HG03108 (cell line): ENCODE results near the gene ACTG1.
"Not testable (repeated sequence)": the region's sequence is repeated elsewhere in the genome, so short reads cannot be mapped to it uniquely, and the experiment has no call there.

Source experiments
- ATAC-seq: cut with Tn5 transposase; IDR thresholded peaks from one replicate; pipeline ENCODE4 v1.9.1; 2021; ENCODE audit warnings: moderate library complexity; ENCODE audit not compliant: unreplicated experiment

The ACTG1 gene

DNA sequence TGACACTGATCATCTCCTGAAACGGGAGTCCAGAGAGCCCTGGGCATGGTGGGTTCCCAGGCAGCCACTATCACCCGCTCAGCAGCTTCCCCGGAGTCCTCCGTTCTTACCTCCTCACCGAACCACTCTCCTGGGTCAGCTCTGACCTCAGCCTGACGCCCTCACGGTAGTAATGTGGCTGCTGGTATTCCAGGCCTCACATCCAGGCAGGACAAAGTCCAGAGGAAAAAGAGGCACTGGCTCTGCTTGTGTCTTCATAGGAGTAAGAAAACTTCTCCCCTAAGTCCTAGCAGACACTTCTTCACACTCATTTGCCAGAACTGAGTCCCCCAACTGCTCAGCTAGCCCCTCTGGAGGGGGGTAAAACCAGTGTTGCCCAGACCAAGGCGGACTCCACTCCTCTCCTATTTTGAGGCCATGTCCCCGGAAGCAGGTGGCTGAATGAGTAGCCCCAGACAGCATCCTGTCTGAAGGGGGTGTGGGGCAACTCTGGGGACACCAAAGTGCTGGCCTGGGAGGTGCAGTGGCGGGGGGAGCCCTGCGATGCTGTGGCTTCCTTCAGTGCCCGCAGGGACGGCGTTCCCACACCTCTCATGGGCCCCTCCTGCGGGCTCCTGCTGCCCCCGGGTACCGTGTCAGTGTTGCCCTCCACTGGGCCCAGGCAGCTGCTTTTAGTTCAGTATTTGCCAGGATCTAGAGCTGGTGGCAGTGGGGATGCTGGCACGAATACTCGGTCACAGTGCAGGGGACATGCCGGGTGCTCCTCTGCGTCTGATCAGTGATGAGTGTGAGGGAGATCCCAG, 20.9 kb upstream of the ACTG1 start:
- no peak for ATAC-seq

DNA sequence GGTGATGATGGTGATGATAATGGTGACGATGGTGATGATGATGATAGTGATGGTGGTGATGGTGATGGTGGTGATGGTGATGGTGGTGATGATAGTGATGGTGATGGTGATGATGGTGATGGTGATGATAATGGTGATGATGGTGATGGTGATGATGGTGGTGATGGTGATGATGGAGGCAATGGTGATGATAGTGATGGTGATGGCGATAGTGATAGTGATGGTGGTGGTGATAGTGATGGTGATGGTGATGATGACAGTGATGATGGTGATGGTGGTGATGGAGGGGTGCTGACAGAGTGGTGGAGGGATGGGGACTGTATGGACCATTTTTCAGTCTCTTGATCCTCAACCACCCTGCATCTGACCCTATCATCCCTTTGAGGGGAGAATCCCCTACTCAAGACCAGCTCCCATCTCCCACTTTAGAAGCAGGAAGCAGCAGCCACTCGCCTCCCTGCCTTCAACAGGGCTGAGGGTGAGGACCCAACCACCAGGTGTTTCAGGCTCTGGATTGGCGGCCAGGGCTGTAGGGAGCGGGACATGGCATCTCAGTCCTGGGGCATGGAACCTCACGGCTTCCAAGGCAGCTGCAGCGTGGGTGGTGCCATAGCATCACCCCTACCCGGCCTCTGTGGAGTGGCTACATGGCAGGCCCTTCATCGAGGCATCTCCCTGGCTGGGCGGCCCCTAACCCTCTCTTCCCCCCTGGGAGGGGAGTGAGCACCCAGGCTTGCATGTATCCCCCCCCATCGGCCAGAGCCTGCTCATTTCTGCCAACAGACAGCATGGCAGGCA, 20.1 kb upstream of the ACTG1 start:
- ATAC-seq: no peak

DNA sequence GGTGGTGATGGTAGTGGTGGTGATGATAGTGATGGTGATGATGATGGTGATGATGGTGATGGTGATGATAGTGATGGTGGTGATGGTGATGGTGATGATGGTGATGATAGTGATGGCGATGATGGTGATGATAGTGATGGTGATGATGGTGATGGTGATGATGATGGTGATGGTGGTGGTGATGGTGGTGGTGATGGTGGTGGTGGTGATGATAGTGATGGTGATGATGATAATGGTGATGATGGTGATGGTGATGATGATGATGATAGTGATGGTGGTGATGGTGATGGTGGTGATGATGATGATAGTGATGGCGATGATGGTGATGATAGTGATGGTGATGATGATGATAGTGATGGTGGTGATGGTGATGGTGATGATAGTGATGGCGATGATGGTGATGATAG, 19.4 kb upstream of the ACTG1 start:
- not testable (repeated sequence) for ATAC-seq

DNA sequence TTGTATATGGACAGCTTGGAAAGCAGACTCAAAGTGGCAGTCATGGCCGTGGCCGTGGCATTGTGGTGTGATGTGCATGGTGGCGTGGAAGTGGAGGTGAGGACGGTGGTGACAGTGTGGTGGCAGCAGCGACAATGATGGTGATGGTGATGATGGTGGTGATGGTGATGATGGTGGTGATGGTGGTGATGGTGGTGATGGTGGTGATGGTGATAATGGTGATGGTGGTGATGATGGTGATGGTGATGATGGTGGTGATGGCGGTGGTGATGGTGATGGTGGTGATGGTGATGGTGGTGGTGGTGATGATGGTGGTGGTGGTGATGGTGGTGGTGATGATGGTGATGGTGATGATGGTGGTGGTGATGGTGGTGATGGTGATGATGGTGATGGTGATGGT, 18.4 kb upstream of the ACTG1 start:
- not testable (repeated sequence) for ATAC-seq

DNA sequence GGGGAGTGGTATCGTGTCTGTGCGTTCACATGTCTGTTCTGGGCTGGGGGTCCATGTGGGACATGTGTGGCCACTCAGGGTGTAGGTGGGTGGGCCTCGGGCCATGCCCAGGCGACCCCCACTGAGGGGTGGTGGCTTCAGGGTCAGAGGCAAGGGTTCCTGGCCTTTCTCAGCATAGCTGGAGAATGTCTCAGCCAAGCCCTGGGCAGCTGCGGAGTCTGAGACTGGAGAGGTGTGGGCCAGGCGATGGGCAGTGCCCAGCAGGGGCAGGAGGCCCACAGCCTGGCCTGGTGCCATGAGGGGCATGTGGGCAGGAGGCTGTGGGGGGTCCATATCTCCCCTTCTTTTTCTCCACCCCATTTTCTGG, 16.8 kb upstream of the ACTG1 start:
- no peak for ATAC-seq

DNA sequence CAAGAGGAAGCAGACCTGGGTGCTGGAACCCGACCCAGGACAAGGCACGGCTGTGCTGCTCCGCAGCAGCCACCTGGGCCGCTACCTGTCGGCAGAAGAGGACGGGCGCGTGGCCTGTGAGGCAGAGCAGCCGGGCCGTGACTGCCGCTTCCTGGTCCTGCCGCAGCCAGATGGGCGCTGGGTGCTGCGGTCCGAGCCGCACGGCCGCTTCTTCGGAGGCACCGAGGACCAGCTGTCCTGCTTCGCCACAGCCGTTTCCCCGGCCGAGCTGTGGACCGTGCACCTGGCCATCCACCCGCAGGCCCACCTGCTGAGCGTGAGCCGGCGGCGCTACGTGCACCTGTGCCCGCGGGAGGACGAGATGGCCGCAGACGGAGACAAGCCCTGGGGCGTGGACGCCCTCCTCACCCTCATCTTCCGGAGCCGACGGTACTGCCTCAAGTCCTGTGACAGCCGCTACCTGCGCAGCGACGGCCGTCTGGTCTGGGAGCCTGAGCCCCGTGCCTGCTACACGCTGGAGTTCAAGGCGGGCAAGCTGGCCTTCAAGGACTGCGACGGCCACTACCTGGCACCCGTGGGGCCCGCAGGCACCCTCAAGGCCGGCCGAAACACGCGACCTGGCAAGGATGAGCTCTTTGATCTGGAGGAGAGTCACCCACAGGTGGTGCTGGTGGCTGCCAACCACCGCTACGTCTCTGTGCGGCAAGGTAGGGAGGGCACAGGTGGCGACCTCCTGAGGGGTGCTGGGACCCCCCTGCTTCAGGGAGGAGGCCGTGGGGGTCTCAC, 16.2 kb upstream of the ACTG1 start:
- no peak for ATAC-seq

DNA sequence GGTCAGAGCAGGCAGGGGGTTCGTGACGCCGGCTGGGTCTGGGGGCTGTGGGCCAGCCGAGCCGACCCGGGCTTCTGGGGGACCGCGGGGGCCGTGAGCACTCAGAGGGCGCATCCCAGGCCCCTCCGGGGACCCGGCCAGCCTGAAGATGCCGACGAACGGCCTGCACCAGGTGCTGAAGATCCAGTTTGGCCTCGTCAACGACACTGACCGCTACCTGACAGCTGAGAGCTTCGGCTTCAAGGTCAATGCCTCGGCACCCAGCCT, 15.7 kb upstream of the ACTG1 start:
- no peak for ATAC-seq

DNA sequence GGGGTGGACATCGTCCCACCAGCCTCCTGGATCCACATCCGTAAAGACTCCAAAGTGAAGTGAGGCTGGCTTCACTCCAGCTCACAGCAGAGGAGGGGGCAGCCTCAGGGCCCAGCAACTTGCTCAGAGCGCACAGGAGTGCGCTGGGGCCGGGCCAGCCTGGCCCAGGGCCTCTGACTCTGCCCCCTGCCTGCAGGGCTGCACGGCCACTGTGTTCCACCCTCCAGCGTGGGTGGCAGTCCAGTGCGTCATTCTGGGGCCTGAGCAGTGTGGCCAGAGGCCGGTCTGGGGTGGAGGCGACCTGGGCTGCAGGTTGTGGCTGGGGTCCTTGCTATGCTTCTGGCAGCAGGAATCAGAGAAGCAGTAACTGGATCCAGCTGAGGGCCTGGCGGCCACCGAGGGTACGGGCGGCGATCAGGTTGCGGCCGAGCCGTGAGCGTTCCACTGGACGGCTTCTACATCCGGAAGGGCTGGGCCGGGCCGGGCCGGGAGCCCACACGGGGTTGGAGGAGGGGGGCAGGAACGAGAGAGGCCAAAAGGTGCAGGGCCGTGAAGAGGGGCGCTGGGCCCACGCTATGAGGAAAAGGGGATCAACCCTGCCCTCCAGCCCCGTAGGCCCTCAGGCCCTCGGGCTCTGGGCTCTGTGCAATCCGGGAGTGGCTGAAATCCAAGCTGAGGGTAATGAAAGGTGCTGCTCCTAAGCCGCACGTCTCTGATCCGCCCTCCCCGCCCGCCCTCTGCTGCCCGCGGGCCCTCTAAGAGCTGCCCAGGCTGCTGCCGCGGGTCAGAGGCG, 15.2 kb upstream of the ACTG1 start, which contains the start of gene FSCN2:
Gene FSCN2, plus strand, starts transcription at position 787 of the 793 bp plus-strand sequence. CDS start 155 bp downstream, outside the sequence.
- no peak for ATAC-seq

DNA sequence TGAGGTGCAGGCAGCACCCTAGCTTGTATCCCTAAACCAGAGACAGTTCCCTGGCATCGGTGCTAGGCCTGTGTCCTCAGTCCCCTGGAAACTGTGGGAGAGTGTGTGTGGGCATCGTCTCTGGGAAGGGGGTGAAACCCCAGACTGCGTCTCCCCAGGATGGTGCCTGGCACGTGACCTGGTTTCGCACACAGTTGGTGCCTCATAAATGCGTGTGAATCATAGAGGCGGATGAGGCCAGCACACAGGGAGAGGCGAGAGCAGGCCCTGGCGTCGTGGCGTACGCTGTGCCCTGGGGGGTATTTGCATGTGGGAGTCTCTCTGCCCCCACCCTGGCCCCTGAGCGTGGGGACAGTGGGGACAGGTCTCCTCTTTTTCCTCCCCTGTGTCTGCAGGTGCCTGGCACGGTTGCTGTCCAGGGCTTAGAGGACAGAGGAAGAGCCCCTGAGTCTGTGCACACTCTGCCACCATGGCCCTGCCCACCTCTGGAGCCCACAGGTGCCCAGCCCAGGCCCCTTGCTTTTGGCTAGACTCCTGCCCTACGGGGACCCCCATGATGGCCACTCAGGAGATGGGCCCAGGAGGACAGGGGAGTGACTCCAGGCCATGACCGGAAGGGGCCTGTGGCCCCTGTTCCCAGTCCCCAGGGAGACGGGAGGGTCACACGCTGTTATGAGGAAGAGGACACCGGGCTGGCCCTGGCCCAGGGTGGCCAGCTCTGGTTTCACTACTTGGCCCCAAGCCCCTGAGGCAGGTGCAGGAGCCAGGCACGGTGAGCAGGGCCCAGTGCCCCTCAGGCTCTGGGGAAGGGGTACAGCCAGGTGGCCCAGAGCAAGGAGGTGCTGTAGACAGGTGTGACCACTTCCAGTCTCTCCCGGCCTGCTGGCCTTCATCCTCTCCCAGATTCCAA, 14.3 kb upstream of the ACTG1 start:
- ATAC-seq: no peak

DNA sequence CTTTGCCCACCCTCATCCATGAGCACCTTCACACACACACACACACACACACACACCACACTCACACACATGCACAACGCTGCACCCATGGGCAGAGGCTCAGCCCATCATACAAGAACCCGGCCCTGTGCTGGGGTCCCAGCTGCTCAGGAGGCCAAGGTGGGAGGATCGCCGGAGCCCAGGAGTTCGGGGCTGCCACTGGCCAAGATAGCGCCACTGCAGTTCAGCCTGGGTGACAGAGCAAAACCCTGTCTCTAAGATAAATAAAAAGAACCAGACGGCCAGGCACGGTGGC, 12.2 kb upstream of the ACTG1 start:
- no peak for ATAC-seq

DNA sequence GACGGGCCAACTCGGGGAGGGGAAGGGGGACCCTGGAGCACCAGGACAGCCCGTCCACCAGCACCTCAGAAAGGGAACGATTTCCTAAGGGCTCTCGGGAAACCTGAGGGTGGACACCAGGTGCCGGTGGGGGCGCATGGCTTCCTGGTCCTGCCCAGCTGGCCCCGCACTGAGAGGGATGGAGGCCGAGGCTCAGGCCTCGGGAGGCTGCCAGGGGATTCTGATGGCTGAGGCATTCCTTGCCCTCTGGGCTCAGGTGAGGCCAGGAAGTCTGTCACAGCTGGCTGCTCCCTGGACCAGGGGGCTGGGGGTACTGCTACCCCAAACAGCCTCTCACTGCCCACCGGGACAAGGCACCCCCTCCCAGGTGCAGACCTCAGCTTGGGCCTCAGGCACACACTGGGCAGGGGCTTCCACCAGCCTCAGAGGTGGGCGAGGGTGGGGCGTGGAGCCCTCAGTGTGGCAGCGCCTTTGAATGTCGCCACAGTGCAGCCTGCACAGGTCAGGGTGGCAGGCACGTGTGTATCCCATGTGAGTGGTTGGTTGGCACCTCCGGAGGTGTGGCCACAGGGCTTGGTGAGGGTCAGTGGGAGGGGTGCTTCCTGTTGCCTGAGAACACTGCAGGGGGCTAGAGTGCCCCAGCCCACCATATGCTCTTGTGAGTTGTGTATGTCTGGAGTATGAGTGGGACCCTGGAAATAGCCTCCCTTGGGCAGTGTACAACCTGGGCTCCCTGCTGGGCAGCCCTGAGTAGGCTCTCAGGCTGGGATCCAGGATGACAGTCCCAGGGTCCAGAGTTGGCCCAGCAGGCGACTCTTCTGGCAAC, 11.7 kb upstream of the ACTG1 start:
- no peak for ATAC-seq

DNA sequence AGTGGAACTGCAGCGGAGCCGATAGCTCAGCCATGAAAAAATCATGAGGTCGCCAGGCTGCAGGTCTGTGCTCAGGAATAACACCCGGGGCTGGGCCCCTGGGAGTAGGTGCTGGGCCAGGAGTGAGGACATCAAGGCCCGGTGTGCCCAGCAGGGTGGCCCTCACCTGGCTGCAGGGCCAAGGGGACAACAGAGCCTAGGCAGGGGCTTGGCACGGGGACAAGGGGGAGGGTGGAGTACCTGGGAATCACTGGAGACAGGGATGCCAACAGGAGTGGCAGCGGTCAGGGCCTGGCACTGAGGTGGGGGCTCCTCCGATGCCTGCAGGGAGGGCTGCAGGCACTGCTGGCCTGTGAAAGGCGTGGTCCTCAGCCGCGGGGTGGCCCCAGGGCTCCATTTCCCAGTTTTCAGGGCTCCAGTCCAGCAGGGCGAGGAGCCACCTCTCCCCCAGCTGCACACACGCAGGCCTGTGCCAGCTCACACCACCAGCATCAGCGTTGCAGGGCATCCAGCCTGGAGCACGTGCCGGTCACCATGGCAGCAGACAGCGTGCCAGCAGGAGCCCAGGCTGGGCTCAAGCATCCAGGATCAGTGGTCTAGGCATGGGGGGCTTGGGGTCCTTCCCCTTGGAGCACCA, 10.9 kb upstream of the ACTG1 start:
- ATAC-seq: no peak

DNA sequence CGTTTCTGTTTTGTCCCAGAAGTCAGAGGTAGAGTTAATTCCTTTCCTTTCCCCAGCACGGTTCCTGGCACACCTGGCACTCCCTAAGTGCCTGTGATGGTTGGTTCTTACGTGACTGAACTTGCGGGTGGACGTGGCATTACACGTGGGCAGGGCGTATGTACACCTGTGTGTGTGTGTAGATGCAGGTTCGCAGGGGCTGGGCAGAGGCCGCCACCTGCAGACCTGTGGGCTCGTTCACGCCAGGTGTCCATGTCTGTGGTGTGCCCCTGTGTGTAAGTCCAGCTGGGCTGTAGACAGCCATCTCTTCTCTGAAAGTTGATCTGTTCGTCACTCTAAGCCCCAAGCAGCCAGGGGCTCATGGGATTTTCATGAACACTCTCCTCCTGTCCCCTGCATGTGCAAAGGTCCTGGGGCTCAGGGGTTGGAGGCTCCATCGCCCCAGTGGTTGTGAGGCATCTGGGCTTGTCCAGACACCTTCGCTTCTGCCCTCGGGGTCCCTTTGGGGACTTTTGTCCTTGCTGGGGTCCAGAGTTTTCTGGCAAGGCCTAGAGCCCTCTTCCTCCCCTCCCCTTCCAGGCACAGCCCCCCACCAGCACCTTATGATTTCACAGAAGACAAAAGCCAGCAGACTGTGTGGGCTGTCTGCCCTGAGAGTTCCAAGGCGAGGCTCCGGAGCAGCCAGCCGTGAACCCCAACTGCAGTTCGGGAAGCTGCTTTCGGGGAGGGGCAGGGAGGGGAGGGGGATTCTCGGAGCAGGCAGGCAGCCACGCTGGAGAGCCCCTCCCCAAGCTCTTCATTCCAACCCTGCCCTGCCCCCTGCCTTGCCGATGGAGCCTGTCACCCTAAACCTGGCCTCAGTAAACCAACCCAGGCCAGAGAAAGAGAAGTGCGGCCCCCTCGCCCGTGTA, 10.1 kb upstream of the ACTG1 start:
- no peak for ATAC-seq

DNA sequence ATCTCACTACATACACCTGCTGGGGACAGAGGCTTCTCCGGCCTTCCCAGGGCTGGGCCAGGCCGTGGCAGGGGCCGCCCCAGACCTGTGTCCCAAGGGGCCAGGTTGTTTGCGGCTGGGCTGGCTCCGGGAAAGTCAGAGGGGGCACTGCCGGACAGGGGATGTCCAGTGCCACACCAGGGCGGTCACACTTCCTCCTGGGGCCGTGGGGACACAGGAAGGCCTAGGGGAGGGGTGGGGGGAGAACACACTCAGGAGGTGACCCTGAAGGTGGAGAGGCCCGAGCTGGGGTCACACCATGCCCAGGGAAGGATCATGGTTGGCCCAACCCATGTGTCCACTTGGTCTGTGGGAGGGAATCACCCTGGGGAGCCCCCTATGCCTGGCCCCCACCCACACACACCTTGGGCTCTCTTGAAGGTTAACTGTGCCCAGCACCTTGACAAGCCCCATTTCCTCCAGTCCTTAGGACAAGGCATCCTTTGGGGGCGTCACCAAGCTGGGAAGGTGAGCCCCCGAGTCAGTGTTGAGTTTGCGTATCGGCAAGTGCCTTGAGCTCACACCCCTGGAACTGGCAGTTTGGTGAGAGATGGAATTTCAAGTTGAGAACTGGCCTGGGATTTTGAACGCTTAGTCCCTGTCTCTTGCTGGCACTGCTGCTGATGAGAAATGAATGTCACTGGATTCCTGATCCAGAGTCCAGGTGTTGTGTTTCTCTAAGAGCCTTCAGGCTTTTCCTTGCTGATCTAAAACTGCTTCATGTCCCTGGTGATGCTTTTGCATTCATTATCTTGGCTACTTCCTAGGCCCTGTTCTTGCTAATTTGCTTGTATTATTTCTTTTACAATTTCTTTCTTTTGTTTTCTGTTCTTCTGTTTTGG, 7.7 kb upstream of the ACTG1 start:
- ATAC-seq: no peak

DNA sequence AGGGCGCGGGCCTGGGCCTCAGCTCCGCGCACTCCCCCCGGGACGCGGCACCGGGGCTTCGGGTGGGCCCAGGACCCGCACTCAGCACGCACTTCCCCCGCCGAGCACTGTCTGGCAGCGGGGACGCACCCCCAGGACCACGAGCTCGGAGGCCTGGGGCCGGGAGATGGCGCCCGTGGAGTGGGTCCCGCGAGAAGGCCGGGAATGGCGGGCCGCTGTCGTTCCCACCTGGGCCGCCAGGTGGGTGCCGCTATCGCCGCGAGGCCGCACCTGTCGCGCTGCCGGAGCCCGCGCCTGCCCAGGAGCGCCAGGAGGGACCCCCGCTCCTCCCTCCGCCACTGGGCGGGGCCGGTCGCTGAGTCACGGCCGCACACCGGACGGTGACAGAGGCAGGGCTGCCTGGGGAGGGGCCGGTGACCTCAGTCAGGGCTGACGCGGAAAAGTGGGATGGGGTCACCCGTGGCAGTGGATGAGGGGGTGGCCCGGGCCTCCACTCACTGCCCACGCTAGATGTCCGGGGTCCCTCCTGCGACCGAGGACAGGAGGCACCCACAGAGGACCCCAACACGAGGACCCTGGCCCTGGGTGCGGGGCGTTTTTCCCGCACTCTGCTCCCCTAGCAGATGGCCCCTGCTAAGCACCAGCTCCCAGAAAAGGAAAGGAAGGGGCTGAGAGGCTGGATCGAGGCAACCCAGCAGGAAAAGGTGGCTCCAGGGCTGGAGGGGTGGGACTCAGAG, 6.9 kb upstream of the ACTG1 start:
- ATAC-seq: no peak

DNA sequence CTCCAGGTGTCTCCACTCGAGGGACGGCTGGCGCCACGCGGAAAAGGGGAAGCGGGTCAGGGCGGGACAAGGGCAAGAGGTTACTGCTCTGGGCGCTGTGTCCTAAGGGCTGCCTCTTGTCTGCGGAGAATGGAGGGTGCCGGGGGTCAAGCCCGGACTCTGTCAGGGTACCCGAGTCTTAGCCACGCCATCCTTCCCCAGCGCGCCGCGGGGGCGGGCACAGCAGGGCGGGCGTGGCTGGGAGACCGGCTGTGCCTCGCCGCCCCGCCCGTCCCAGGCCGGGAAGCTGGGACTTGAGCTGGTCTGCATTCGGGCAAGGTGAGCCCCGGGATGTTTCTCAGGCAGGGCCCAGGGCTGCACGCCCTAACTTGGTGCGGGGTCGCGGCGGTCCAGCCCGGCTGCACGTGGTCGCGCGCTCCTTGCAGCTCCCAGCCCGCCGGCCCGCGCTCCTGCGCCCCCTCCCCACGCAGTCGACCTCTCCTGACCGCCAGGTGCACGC, 6.2 kb upstream of the ACTG1 start:
- ATAC-seq: no peak
